Measurements from ENCODE around the gene SPIRE1. TPM values are rescaled to one million over a fixed set of nuclear protein-coding genes. Genes with fewer than 3 reads are reported as not detected.

SPIRE1 gene
- total and polyA plus RNA-seq, 4 donors: 0.29 to 5.7 (median 3.2) TPM

GRCh38 chr18:12479982-12480381, 177.9 kb downstream of the SPIRE1 start:
- TF ChIP-seq RXRA (IDR thresholded peaks at IDR 0.05) (no peak), NR2F2 (IDR thresholded peaks at IDR 0.05) (no peak), FOXA2 (IDR thresholded peaks at IDR 0.05) (no peak), SP1 (IDR thresholded peaks at IDR 0.05) (no peak), TAF1 (conservative IDR thresholded peaks at IDR 0.05) (no peak), EGR1 (IDR thresholded peaks at IDR 0.05; ENCODE audit: low read depth in 2 of 2) (no peak), RAD21 (IDR thresholded peaks at IDR 0.05) (no peak), HNF4A (conservative IDR thresholded peaks at IDR 0.05) (no peak), ZBTB33 (IDR thresholded peaks at IDR 0.05) (no peak), YY1 (IDR thresholded peaks at IDR 0.05) (no peak), HNF4G (IDR thresholded peaks at IDR 0.05) (no peak)
- TF ChIP-seq, protein P1, sequence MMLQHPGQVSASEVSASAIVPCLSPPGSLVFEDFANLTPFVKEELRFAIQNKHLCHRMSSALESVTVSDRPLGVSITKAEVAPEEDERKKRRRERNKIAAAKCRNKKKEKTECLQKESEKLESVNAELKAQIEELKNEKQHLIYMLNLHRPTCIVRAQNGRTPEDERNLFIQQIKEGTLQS (IDR thresholded peaks at IDR 0.05): no peak

DNA sequence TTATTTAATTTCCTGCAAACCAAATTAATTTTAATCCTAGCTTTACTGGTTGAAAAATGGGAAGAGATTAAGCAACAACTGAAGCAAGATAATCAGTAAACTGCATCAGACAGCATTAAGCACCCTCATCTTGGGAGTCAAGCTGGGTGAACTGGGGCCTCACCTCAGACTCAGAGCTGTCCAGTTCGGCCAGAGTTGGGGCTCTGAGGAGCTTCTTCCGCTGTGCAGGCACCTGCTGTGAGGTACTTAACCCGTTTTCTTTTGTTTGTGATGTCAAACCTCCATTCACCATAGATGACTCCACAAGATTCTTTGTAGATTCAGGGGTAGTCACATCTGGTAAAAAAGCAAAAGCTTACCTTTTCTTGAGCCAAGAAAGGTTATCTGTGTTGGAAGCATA, 178.4 kb downstream of the SPIRE1 start:
- TF ChIP-seq, protein P1 (IDR thresholded peaks at IDR 0.05): no peak
- TF ChIP-seq RAD21 (IDR thresholded peaks at IDR 0.05) (no peak), EGR1 (IDR thresholded peaks at IDR 0.05; ENCODE audit: low read depth in 2 of 2) (no peak), TAF1 (conservative IDR thresholded peaks at IDR 0.05) (no peak)
- TF ChIP-seq, protein P2, sequence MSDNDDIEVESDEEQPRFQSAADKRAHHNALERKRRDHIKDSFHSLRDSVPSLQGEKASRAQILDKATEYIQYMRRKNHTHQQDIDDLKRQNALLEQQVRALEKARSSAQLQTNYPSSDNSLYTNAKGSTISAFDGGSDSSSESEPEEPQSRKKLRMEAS (IDR thresholded peaks at IDR 0.05): no peak

More at GRCh38 chr18:12479982-12480381, 177.9 kb downstream of the SPIRE1 start:
- no peaks in the 10 kb centered on the region for H3K27me3 ChIP-seq (ENCODE audit: control insufficient read depth in 4 of 4, insufficient read depth in 4 of 4, low read length in 3 of 4)
- H3K27ac ChIP-seq (ENCODE audit: low read depth in 1 of 2, low read length in 2 of 2): no peak overlapping the region
- H3K9ac ChIP-seq (ENCODE audit: low read depth in 1 of 2, low read length in 2 of 2): no peak overlapping the region
- H3K36me3 ChIP-seq (ENCODE audit: control insufficient read depth in 4 of 4, insufficient read depth in 3 of 4, low read depth in 1 of 4, low read length in 3 of 4): peaks cover 0 to 9% (median 4%) of the 10 kb centered on the region in 4 donors
- no peaks in the 10 kb centered on the region for H3K4me1 ChIP-seq (ENCODE audit: control insufficient read depth in 4 of 4, insufficient read depth in 4 of 4, low read length in 3 of 4)
- no peak overlapping the region for H3K4me3 ChIP-seq (ENCODE audit: low read depth in 1 of 3, low read length in 3 of 3)
- no peaks in the 10 kb centered on the region for H3K9me3 ChIP-seq (ENCODE audit: control insufficient read depth in 4 of 4, low read length in 3 of 4)
- DNase-seq (ENCODE audit: low spot score): no peak

GRCh38 chr18:12478269-12479047, 179.4 kb downstream of the SPIRE1 start:
- Histone ChIP-seq H3K9me3 (ENCODE audit: control insufficient read depth in 4 of 4, low read length in 3 of 4) (no peaks in the 10 kb centered on the region), H3K4me3 (ENCODE audit: low read depth in 1 of 3, low read length in 3 of 3) (no peak overlapping the region), H3K4me1 (ENCODE audit: control insufficient read depth in 4 of 4, insufficient read depth in 4 of 4, low read length in 3 of 4) (no peaks in the 10 kb centered on the region), H3K27me3 (ENCODE audit: control insufficient read depth in 4 of 4, insufficient read depth in 4 of 4, low read length in 3 of 4) (no peaks in the 10 kb centered on the region), H3K36me3 (ENCODE audit: control insufficient read depth in 4 of 4, insufficient read depth in 3 of 4, low read depth in 1 of 4, low read length in 3 of 4) (peaks cover 0 to 9% (median 4%) of the 10 kb centered on the region in 4 donors), H3K9ac (ENCODE audit: low read depth in 1 of 2, low read length in 2 of 2) (no peak overlapping the region), H3K27ac (ENCODE audit: low read depth in 1 of 2, low read length in 2 of 2) (no peak overlapping the region)
- DNase-seq (ENCODE audit: low spot score): no peak
- 98% methylated on average over 12 of the region's 12 CpGs for WGBS
- TF ChIP-seq, protein P1 (IDR thresholded peaks at IDR 0.05): no peak
- TF ChIP-seq HNF4A (conservative IDR thresholded peaks at IDR 0.05) (no peak), EGR1 (IDR thresholded peaks at IDR 0.05; ENCODE audit: low read depth in 2 of 2) (no peak), YY1 (IDR thresholded peaks at IDR 0.05) (no peak), CTCF (IDR thresholded peaks at IDR 0.05; ENCODE audit: low read depth, low read length, missing input control) (no peak), NR2F2 (IDR thresholded peaks at IDR 0.05) (no peak), TAF1 (conservative IDR thresholded peaks at IDR 0.05) (no peak), RXRA (IDR thresholded peaks at IDR 0.05) (no peak), SP1 (IDR thresholded peaks at IDR 0.05) (no peak), HNF4G (IDR thresholded peaks at IDR 0.05) (no peak), FOXA1 (IDR thresholded peaks at IDR 0.05) (no peak), RAD21 (IDR thresholded peaks at IDR 0.05) (no peak), FOXA2 (IDR thresholded peaks at IDR 0.05) (no peak)
- TF ChIP-seq, protein P2 (IDR thresholded peaks at IDR 0.05): no peak
- TF ChIP-seq, protein P3, sequence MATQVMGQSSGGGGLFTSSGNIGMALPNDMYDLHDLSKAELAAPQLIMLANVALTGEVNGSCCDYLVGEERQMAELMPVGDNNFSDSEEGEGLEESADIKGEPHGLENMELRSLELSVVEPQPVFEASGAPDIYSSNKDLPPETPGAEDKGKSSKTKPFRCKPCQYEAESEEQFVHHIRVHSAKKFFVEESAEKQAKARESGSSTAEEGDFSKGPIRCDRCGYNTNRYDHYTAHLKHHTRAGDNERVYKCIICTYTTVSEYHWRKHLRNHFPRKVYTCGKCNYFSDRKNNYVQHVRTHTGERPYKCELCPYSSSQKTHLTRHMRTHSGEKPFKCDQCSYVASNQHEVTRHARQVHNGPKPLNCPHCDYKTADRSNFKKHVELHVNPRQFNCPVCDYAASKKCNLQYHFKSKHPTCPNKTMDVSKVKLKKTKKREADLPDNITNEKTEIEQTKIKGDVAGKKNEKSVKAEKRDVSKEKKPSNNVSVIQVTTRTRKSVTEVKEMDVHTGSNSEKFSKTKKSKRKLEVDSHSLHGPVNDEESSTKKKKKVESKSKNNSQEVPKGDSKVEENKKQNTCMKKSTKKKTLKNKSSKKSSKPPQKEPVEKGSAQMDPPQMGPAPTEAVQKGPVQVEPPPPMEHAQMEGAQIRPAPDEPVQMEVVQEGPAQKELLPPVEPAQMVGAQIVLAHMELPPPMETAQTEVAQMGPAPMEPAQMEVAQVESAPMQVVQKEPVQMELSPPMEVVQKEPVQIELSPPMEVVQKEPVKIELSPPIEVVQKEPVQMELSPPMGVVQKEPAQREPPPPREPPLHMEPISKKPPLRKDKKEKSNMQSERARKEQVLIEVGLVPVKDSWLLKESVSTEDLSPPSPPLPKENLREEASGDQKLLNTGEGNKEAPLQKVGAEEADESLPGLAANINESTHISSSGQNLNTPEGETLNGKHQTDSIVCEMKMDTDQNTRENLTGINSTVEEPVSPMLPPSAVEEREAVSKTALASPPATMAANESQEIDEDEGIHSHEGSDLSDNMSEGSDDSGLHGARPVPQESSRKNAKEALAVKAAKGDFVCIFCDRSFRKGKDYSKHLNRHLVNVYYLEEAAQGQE (IDR thresholded peaks at IDR 0.05): no peak

More for the DNA sequence above, 178.4 kb downstream of the SPIRE1 start:
- Histone ChIP-seq H3K9ac (ENCODE audit: low read depth in 1 of 2, low read length in 2 of 2) (no peak overlapping the region), H3K27ac (ENCODE audit: low read depth in 1 of 2, low read length in 2 of 2) (no peak overlapping the region), H3K36me3 (ENCODE audit: control insufficient read depth in 4 of 4, insufficient read depth in 3 of 4, low read depth in 1 of 4, low read length in 3 of 4) (peaks cover 0 to 9% (median 4%) of the 10 kb centered on the region in 4 donors), H3K9me3 (ENCODE audit: control insufficient read depth in 4 of 4, low read length in 3 of 4) (no peaks in the 10 kb centered on the region), H3K4me1 (ENCODE audit: control insufficient read depth in 4 of 4, insufficient read depth in 4 of 4, low read length in 3 of 4) (no peaks in the 10 kb centered on the region), H3K27me3 (ENCODE audit: control insufficient read depth in 4 of 4, insufficient read depth in 4 of 4, low read length in 3 of 4) (no peaks in the 10 kb centered on the region), H3K4me3 (ENCODE audit: low read depth in 1 of 3, low read length in 3 of 3) (no peak overlapping the region)
- DNase-seq (ENCODE audit: low spot score): no peak
- 87% methylated on average over 3 of the region's 3 CpGs for WGBS
